K562 (cell line): ENCODE data around the gene ZBTB24. TPM values are rescaled to one million over a fixed set of nuclear protein-coding genes. Genes with fewer than 3 reads are reported as not detected.

Source experiments
- ATAC-seq: fragments of 200-7000 bp; cut with Tn5 transposase; 3 replicates; pipeline ENCODE4 v1.9.1; 2020; ENCODE audit warnings: moderate library complexity
- BruUV-seq: library from RNA; stranded (reverse); fragments of 400-500 nt; replicated peaks from 2 replicates; lab custom pipeline; 2021; lab: Mats Ljungman, UMichigan
- CTCF ChIA-PET: fragments of 300-600 bp; formaldehyde crosslinking; extraction: SDS; loops from one replicate; lab custom pipeline; 2021; ENCODE audit warnings: low intra/inter-chr PET ratio; lab: Yijun Ruan, JAX
- POLR2A ChIA-PET: fragments of 300-600, 350-650 bp; sonication (Branson Sonifier 250); formaldehyde crosslinking; extraction: SDS; loops from one replicate; lab custom pipeline; 2021; ENCODE audit warnings: antibody characterized with exemption, inconsistent platforms; lab: Yijun Ruan, JAX
- DNase-seq, 4 experiments: peaks; one replicate each; pipeline versions ENCODE4 v3.0.0 to v3.0.0-alpha.2; 2011 to 2018; ENCODE audit warnings: low spot score in 3 of 4, mixed read lengths in 3 of 4; ENCODE audit errors: extremely low read depth in 1 of 4
- FAIRE-seq: peaks from 2 replicates; lab custom pipeline; 2011; peaks lifted over from hg19 to GRCh38; lab: Jason Lieb, UNC
- H2AFZ ChIP-seq: 2 replicates; pipeline ENCODE4 v1.6.0; 2011; ENCODE audit warnings: low read depth, low read length, control low read depth, inconsistent platforms
- H3K27ac ChIP-seq: fragments of 200-600 bp; 3 replicates; pipeline ENCODE4 v1.8.0; 2011; ENCODE audit warnings: low read depth, mild to moderate bottlenecking, control low read depth, inconsistent platforms, low read length, moderate library complexity, mixed read lengths; ENCODE audit errors: extremely low read depth
- H3K27me3 ChIP-seq, 2 experiments: fragments of 300-600 bp in 1 of 2; 2 replicates in 1 of 2; 3 replicates in 1 of 2; pipeline versions ENCODE4 v1.6.0 to v1.8.0; 2011; ENCODE audit warnings: inconsistent platforms in 2 of 2, low read length in 2 of 2, mild to moderate bottlenecking in 1 of 2, mixed read lengths in 1 of 2, moderate library complexity in 1 of 2; ENCODE audit not compliant: control insufficient read depth in 2 of 2, insufficient read depth in 2 of 2
- H3K36me3 ChIP-seq: fragments of 300-600 bp; 3 replicates; pipeline ENCODE4 v1.8.0; 2011; ENCODE audit warnings: mild to moderate bottlenecking, low read length, inconsistent platforms; ENCODE audit not compliant: control insufficient read depth, insufficient read depth
- H3K4me1 ChIP-seq, 2 experiments: fragments of 200-600 bp in 1 of 2; replicated peaks in 1 of 2; 2 replicates in 1 of 2; 3 replicates in 1 of 2; pipeline versions ENCODE4 v1.5.1 to v1.8.0; 2011; ENCODE audit warnings: inconsistent platforms in 2 of 2, low read length in 2 of 2, mild to moderate bottlenecking in 1 of 2, mixed read lengths in 1 of 2, moderate library complexity in 1 of 2; ENCODE audit not compliant: control insufficient read depth in 2 of 2, insufficient read depth in 2 of 2
- H3K4me2 ChIP-seq: 2 replicates; pipeline ENCODE4 v1.6.1; 2011; ENCODE audit warnings: low read length, control low read depth, inconsistent platforms, mixed read lengths; ENCODE audit not compliant: insufficient read depth
- H3K4me3 ChIP-seq: fragments of 200-600 bp; sonication (generic), shearing (Covaris generic); 2 replicates; pipeline ENCODE4 v1.5.1; 2016; ENCODE audit warnings: control low read depth, inconsistent platforms
- H3K79me2 ChIP-seq: fragments of 200-600 bp; 3 replicates; pipeline ENCODE4 v1.8.0; 2011; ENCODE audit warnings: low read length, inconsistent platforms; ENCODE audit not compliant: control insufficient read depth, insufficient read depth
- H3K9ac ChIP-seq, 2 experiments: 2 replicates each; pipeline versions ENCODE4 v1.6.0 to v1.6.1; 2011; ENCODE audit warnings: low read depth in 2 of 2, low read length in 2 of 2, control low read depth in 1 of 2, inconsistent platforms in 1 of 2, mild to moderate bottlenecking in 1 of 2, mixed read lengths in 1 of 2; ENCODE audit not compliant: insufficient read depth in 1 of 2
- H3K9me1 ChIP-seq: one replicate; pipeline ENCODE4 v1.6.0; 2011; ENCODE audit warnings: inconsistent platforms, mild to moderate bottlenecking, low read length, moderate library complexity; ENCODE audit not compliant: control insufficient read depth, insufficient read depth
- H3K9me3 ChIP-seq: replicated peaks from 2 replicates; pipeline ENCODE4 v1.5.1; 2011; ENCODE audit warnings: low read depth, low read length, inconsistent platforms; ENCODE audit not compliant: control insufficient read depth, insufficient read depth
- H4K20me1 ChIP-seq: replicated peaks from 2 replicates; pipeline ENCODE4 v1.6.1; 2011; ENCODE audit warnings: low read length, inconsistent platforms, mixed read lengths; ENCODE audit not compliant: control insufficient read depth, insufficient read depth
- CTCF ChIP-seq, 3 experiments: IDR thresholded peaks in 2 of 3; conservative IDR thresholded peaks in 1 of 3; 2 replicates each; pipeline ENCODE4 v1.5.1; 2011 to 2012; ENCODE audit warnings: low read length in 3 of 3, mild to moderate bottlenecking in 3 of 3, control low read depth in 2 of 3, improper control_type of control experiment in 1 of 3, inconsistent platforms in 1 of 3, low read depth in 1 of 3, mixed read lengths in 1 of 3, moderate library complexity in 1 of 3; ENCODE audit not compliant: insufficient read depth in 2 of 3
- CTCFL ChIP-seq: IDR thresholded peaks from 2 replicates; pipeline ENCODE4 v1.6.1; 2011; ENCODE audit warnings: borderline replicate concordance, low read depth, mild to moderate bottlenecking, moderate library complexity, low read length; ENCODE audit not compliant: insufficient read depth, poor library complexity, severe bottlenecking
- ZFX ChIP-seq: sonication (generic); formaldehyde crosslinking; IDR thresholded peaks from 2 replicates; pipeline ENCODE4 v1.8.0; 2022; ENCODE audit warnings: mild to moderate bottlenecking, missing genetic modification reagents, moderate library complexity
- ZNF766 ChIP-seq: fragments of 200-800 bp; sonication (Bioruptor generic); conservative IDR thresholded peaks from 2 replicates; pipeline ENCODE4 v1.6.1; 2016; ENCODE audit warnings: missing genetic modification characterization, missing compliant biosample characterization
- WGBS: fragments of 100-300 bp; shearing (Covaris generic); methylation state at CpG from one replicate; pipeline ENCODE4 v1.1.6; 2016; ENCODE audit warnings: low coverage, mixed read lengths; ENCODE audit not compliant: insufficient coverage; ENCODE audit errors: missing lambda C conversion rate; 5-methylcytosine and 5-hydroxymethylcytosine counted together
- in situ Hi-C: fragments of 300-500 bp; cut with MboI; formaldehyde crosslinking; loops from 4 replicates; pipeline ENCODE4 v1.15.0; 2018; ENCODE audit warnings: inconsistent platforms, mixed read lengths
- intact Hi-C: fragments of 100-400 bp; cut with micrococcal nuclease; formaldehyde crosslinking; loops from 2 replicates; pipeline ENCODE4 v1.14.2; 2022
- polyA plus RNA-seq, 8 experiments: library from polyadenylated mRNA; depleted of rRNA in 4 of 8; stranded (reverse) in 5 of 8; unstranded in 3 of 8; fragments of >200 nt; fragmentation: Nextera tagmentation in 2 of 8; fragmentation: Illumina TruSeq in 1 of 8; extraction: Ambion mirVana in 2 of 8; extraction: Trizol in 1 of 8; gene quantifications; 2 replicates each; pipeline versions ENCODE4 v1.2.1 to v1.2.3, GENCODE V29; 2011 to 2014; ENCODE audit warnings: inconsistent platforms in 1 of 8, missing spikeins in 1 of 8
- total RNA-seq, 7 experiments: library from RNA; depleted of rRNA in 6 of 7; stranded (reverse); fragments of >200 nt in 6 of 7; fragmentation: Illumina TruSeq in 2 of 7; extraction: Trizol in 2 of 7; gene quantifications; 2 replicates each; pipeline versions ENCODE4 v1.2.1 to v1.2.3, GENCODE V29; 2011 to 2021; ENCODE audit warnings: low replicate concordance in 1 of 7

ZBTB24 gene
- total and polyA plus RNA-seq, 9 of the 15 experiments (the other 6 are each of a cell fraction or from before 2014, with no cell fraction given), result 2.0 to 16.7 (median 8.3) TPM

GRCh38 chr6:109445382-109445781 lies 37.6 kb downstream of the ZBTB24 start:
- intact Hi-C loops (loop anchor here (2.0 kb wide), 1 partner anchor 257 kb away; no protein-coding TSS in a partner anchor), in situ Hi-C loops (no loop called here)
- Histone ChIP-seq H3K36me3 (peaks cover 50% of the 10 kb centered on the region), H3K79me2 (peaks cover 20% of the 10 kb centered on the region), H3K27me3 (no peaks in the 10 kb centered on the region), H3K27ac (peak overlapping the region; percentile 41; the same call in 2 of the 3 replicates), H3K4me1 (peaks cover 18 to 55% of the 10 kb centered on the region in 2 experiments; a peak in 4 of 5 replicates), H3K9ac (peak overlapping the region in 1 of 2 experiments; percentile 84; a peak in 1 of 4 replicates), H4K20me1 (no peaks in the 10 kb centered on the region), H2AFZ (no peak overlapping the region), H3K9me3 (no peaks in the 10 kb centered on the region), H3K4me2 (0 out of 2 replicates have a peak overlapping the region, but pooled peaks have one; percentile 29), H3K4me3 (no peak overlapping the region), H3K9me1 (no peaks in the 10 kb centered on the region)
- peak; percentile 28 for ATAC-seq
- no TSS peak for BruUV-seq
- DNase-seq, result peak; percentile 24 to 47 (median 38)
- peak; percentile 34; the same call in 1 of the 2 replicates for TF ChIP-seq ZFX (CRISPR knock-in tag)
- TF ChIP-seq CTCF (IDR thresholded peaks at IDR 0.05 in 2 of 3, conservative IDR thresholded peaks at IDR 0.05 in 1 of 3; ENCODE audit: insufficient read depth in 2 of 3, low read depth in 1 of 3, low read length in 3 of 3), result peak; percentile 24 to 50 (median 37); a peak in 4 of 6 replicates
- no peak for TF ChIP-seq ZNF766 (CRISPR knock-in tag)
- peak; percentile 46 for TF ChIP-seq CTCFL
- WGBS, result 81% methylated on average over 9 of the region's 9 CpGs
- FAIRE-seq, result peak; percentile 54
- ChIA-PET CTCF (no interaction called here), POLR2A (interaction anchor here (1.0 to 9.8 kb wide), 7 partner anchors 8 to 264 kb away, joined by 3 to 92 read pairs (median 5); partner anchors contain the start of genes MICAL1 and ZBTB24)
